Raji (cell line): ENCODE results near the gene SPAG16.

ENCODE experiments used
- POLR2A ChIP-seq: IDR thresholded peaks from 2 replicates; pipeline ENCODE4 v1.6.1; 2011; ENCODE audit warnings: low read depth, low read length, control low read depth; ENCODE audit not compliant: insufficient read depth

Gene SPAG16

DNA sequence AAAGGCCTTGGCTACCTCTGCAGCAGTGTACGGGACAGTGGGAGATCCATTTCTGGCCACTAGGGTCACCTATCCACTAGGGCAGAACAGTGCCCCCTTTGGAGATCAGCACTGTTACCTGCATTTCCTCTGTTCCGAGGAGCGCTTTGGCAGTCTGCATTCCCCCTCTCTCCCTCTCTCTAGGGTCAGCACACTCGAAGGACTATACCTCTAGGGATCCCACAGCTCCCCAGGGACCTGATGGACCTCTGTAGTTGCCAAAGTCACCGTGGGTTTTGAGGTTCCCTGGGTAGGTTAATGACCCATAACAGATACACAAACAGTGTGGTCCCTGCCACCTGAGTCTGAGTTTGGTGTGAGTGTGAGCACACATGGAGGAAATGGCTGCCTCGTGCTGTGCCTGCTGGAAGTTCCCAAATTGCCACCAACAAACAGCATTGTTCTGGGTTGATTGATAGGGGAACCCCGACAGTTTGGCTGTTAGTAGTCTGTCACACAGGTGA is 1026.8 kb downstream of the SPAG16 start:
- TF ChIP-seq POLR2A: no peak

DNA sequence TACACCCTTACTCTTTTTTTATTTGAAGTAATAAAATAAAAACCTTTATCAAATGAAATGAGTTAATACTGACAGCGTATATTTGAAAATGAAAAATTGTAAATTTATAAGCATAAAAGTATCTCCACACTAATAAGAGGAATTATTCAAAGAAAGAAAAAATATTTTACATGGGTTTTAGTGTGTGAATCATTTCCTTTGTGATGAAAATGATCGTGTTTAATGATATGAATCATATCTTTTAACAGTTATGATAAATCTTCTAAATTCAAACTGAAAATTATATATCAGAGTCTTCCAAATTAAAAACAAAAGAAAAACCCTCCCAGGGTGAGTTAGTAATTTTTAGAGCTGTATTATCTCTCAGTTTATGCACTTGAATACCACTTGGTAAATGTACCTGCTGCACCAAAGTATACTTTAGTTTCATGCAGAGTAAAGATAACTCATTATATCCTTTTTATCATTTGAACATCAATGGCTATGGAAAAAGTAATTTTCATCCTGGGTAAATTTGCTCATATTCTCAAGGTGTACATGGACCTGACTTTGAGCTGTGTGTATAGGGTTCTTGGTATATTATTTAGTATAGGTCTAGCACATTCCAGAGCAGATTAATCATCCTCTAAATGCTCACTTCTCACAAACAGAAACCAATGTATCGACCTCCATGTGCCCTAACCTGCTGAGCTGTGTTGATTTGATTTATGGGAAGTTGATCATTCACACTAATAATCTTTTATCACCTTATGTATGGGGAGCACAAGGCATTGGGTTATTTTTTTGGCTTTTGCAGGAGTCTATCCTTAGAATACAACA is 1027.9 kb downstream of the SPAG16 start:
- TF ChIP-seq POLR2A: no peak

DNA sequence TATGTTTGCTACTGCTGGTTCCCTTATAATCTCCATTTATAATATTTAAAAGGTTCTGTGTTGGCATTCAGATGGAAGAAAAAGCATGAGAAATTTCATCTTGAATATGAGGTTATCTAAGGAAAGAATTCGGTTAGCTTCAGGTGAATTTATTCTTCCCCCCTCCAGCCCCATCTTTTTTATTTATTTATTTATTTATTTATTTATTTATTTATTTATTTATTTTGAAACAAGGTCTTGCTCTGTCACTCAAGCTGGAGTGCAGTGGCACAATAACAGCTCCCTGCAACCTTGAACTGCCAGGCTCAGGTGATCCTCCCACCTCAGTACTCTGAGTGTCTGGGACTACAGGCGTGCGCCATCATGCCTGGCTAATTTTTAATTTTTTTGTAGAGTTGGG is 1031.1 kb downstream of the SPAG16 start:
- no peak for TF ChIP-seq POLR2A

DNA sequence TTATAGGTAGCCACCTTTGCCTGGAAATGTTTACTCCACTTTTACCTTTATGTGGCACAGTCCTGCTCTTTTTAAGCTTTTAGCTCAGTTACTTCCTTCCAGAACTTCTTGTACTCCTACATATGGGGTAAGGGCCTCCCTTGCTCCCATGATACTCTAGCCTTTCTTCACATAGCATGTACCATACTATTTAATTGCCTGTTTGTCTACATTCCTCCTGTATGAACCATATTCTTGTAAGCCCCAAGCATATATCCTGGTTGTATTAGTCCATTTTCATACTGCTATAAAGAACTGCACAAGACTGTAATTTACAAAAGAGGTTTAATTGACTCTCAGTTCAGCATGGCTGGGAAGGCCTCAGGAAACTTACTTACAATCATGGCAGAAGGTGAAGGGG is 1035.9 kb downstream of the SPAG16 start:
- no peak for TF ChIP-seq POLR2A

DNA sequence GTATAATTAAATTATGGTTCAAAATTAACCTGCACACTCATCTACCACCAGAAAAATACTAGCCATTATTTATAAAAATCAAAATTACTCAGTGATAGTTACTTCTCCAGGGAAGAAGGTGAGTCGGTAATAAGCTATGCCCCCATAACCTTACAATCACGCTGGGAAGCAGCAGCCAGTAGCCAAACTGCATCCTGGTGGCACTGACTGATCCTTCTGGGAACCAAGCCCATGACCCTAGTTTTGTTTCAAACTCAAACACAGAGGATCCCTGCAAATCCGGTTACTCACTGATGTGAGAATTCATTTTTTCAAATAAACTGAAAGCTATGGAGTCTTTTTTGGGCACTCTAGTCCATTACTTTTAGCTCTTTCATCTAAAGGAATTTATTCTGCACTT is 1038.4 kb downstream of the SPAG16 start:
- TF ChIP-seq POLR2A: no peak

DNA sequence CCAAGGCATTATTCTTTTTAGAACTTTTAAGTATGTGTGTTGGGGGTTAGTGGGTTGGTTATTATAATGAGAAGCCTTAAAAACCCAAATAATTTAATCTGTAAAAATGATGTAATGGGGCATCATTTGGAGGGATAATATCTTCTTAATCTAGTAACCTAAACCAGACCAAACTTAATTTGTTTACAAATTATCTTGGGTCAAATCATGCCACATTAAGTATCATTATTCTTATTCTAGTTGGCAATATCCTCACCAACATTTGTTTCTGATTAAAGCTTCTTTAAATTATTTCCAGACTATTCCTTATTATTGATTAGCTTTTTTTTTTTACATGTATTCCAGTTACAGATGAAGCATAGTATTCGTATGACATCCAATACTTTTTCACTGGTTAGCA is 1041.1 kb downstream of the SPAG16 start:
- no peak for TF ChIP-seq POLR2A

DNA sequence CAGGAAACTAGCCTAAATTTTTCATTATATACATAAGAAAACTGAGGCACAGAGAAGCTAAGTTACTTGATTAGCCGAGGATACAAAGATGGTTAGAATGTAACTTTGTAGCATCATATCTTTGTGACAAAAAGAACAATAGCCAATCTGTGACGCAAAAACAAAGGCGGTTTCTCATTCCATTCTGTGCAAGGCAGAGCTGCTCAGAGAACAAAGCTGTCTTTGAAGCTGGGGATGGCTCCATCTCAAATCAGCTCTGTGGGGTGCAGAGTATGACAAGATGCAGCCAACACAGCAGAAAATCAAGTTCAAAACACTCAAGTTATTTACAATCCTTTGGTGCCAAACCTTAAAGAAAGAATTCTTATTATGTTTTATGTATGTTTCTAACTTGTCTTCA is 1044.7 kb downstream of the SPAG16 start:
- TF ChIP-seq POLR2A: no peak

DNA sequence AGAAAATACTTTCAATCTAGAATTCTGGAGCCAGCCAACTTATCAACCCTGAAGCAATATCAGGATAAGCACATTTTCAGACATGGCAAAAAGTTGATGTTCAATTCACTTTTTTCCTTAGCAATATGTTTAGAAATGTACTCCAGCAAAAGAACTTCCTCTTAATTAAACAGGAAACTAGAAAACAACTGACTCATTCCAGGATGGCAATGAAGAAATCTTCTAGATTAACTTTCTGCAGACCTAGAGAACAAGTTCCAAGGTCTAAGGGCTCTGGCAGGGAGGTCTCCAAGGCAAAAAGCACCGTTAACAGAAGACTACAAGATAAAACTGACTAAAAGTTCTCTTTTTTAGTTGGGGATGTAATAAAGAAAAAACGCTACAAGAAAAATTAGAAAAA is 1057.4 kb downstream of the SPAG16 start:
- no peak for TF ChIP-seq POLR2A

DNA sequence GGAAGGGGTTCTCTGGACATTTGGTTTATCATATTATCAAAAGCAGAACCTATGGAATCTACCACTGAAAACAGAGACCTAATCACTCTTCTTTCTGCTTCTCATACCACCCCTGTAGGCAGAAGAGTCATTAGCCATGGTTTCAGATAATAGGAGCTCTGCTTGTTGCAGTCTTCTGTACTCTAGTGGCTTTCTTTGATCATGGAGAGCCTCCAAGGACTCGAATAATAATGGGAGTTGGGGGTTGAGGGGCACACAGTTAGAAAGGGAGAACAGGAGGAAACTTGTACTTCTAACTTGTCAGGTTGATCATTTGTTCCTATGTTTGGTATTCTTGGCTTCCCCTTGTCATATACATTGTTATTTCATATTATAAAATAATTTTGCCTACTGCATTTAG is 1074.2 kb downstream of the SPAG16 start:
- no peak for TF ChIP-seq POLR2A

DNA sequence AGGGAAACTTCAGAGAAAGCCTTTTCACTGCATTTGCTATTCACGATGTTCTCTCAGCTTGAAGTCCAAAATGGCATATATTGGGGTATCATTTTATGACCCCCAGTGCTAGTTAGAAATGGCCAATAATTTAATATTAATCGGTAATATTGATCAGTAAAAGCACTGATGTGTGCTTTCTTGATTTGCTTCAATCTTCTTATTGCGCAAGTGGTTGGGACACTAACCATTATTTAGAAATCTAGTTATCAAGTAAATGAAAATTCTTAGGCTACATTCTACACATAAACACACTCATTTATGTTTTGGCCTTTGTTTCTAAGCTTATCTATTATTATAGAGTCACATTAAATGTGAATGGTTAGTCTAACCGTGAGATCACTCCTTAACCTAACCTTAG is 1076.9 kb downstream of the SPAG16 start:
- TF ChIP-seq POLR2A: no peak

DNA sequence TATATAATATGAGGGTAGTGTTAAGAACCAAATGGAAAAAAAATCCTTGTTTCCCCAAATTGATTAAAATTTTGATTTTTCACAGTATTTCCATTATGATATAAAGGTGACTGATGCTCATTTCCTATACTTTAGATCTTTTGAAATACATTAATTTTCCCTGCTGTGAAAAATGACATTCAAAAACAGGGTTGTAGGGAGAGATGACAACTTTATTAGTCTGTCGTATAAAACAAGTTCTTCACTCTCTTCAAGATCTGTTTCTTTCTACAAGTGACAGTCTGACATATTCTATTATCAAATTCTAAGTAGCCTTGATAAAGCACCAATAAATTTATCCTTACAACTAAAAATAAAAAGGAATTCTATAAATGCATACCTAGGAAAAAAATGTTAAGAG is 1081.3 kb downstream of the SPAG16 start:
- TF ChIP-seq POLR2A: no peak

DNA sequence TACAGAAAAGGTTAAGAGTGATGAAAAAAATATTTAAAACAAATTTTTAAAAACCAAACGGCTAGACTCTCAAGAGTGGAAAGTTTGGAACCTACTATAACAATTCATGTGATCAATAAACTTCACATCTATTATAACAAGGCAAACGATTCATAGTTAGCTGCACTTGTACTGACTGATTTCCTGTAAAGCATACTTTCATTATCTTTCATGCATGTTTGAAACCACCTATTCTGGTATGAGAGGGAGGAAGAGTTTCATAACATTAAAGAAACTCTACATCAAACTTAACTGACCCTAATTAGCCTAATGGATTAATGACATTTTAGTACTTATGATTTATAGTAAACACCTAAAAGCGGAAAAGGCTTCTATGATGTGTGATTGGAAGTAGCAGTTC is 1082.9 kb downstream of the SPAG16 start:
- TF ChIP-seq POLR2A: no peak

DNA sequence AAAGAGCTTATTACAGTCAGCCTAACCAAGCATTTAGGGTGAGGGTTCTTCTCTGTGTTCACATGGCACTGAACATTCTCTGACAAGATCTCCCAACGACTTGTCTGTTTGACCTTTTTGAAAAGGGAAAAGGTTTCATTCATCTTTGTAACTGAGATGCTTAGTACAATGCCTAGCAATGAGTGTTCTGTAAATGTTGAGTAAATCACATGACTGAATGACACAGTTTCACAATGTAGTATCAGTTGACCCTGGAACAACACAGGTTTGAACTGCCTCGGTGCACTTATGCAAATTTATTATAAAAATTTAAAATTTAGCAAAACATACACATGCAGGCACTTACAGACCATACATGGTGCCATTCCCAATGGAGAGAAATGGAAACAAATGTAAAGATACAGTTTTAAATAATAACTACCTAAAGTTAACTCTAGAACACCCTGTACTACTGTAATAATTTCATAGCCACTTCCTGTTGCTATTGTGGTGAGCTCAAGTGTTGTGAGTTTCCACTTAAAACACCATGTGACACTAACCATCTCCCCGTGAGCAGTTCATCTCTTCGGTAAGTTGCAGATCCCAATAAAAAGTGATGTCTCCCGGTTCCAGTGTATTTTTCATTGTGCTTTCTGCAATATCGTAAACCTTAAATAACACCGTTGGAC is 1092.5 kb downstream of the SPAG16 start:
- no peak for TF ChIP-seq POLR2A

DNA sequence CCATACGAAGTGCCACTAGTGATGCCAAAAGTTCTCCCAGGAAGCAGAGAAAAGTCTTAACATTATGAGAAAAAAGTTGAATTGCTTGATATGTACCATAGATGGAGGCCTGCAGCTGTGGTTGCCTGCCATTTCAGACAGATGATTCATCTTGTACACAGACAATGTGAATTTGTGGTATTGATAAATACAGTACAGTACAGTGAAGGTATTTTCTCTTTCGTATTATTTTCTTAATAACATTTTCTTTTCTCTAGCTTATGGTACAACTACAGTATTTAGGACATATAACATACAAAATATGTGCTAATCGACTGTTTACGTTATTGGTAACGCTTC is 1093.0 kb downstream of the SPAG16 start:
- TF ChIP-seq POLR2A: no peak

DNA sequence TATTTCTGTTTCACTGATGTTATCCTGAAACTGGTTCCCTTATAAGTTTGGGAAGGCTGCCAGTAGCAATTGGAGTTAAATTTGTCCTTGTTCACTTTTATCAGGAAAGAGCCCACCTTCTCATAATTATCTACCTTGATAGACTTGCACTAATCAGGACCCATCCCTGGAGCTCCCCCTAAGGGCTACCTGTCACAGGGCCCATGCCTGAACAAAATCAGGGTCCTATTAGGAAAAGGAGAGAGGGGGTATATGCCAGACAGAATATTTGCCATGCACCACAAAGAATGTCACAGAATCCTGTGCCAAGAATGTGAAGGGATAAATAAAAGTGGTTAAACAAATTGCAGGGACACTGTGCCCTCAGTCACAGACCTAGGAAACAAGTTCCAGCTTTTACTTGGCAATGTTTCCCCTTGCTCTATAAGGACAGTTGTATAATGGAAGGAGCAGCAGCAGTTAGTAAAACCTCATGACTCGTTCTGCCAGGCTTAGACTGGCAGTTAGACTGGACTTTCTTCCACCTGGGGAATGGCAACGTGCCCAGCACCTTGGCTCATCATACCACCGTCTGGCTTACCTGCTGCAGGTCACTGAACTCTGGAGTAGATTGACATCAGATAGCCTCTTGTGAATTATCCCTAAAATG is 1094.3 kb downstream of the SPAG16 start:
- TF ChIP-seq POLR2A: no peak

DNA sequence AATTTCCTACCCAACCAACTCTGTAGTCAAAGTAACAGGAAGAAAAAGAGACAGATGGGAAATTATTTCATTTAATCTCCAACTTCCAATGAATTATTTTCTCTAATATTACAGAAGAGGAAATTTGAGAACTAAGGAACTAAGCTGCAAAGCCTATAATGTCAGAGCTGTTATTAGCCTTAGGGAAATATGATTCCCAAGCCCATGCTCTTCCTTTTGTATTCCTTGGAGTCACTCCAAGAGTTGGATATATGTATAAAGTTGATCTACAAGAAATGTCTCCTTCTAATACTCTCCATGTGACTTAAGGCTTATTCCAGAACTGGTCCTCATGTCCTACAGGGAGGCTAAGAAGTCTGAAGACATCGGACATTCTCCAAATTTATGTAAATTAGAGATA is 1095.0 kb downstream of the SPAG16 start:
- no peak for TF ChIP-seq POLR2A
